ENCODE measurements around the gene ATXN8OS.

DNA sequence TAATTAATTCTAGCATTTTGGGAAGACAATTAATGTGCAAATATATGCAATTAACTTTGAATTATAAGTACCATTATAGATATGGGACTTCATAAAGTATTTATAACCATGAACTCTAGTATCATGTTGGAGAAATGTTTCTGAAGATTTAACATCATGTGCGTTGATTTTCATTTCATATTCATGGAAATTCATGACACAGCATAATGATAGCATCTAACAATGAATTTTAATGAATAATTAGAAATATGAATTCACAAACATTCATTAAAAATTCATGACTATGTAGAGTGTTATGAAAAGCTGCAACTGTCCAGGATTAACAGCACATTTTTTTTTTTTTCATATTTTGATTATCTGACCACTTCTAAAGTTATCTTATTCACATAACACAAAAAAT, 70.7 kb downstream of the ATXN8OS start:
- TF ChIP-seq, protein P1, sequence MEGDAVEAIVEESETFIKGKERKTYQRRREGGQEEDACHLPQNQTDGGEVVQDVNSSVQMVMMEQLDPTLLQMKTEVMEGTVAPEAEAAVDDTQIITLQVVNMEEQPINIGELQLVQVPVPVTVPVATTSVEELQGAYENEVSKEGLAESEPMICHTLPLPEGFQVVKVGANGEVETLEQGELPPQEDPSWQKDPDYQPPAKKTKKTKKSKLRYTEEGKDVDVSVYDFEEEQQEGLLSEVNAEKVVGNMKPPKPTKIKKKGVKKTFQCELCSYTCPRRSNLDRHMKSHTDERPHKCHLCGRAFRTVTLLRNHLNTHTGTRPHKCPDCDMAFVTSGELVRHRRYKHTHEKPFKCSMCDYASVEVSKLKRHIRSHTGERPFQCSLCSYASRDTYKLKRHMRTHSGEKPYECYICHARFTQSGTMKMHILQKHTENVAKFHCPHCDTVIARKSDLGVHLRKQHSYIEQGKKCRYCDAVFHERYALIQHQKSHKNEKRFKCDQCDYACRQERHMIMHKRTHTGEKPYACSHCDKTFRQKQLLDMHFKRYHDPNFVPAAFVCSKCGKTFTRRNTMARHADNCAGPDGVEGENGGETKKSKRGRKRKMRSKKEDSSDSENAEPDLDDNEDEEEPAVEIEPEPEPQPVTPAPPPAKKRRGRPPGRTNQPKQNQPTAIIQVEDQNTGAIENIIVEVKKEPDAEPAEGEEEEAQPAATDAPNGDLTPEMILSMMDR (IDR thresholded peaks at IDR 0.05; ENCODE audit: low read depth, low read length): no peak
- no peak for TF ChIP-seq EZH2phosphoT487 (IDR thresholded peaks at IDR 0.05; ENCODE audit: low read depth)
